PC-9 (cell line): ENCODE results near the gene MBTPS1. TPM values are rescaled to one million over a fixed set of nuclear protein-coding genes. Genes with fewer than 3 reads are reported as not detected.

ENCODE experiments used
- BruUV-seq: library from RNA; stranded (reverse); fragments of 400-500 nt; replicated peaks from 2 replicates; lab custom pipeline; 2021; lab: Mats Ljungman, UMichigan
- CTCF ChIA-PET: fragments of 300-600 bp; sonication (Branson Sonifier 250); formaldehyde crosslinking; loops from one replicate; lab custom pipeline; 2022; ENCODE audit warnings: antibody characterized with exemption; lab: Charles Lee
- POLR2A ChIA-PET: fragments of 300-600 bp; sonication (Branson Sonifier 250); formaldehyde crosslinking; loops from one replicate; lab custom pipeline; 2022; ENCODE audit warnings: antibody characterized with exemption; ENCODE audit not compliant: unreplicated experiment; lab: Charles Lee
- DNase-seq, 2 experiments: peaks; one replicate each; pipeline versions ENCODE4 v3.0.0 to v3.0.0-alpha.2; 2015 to 2022; ENCODE audit warnings: mixed read lengths in 1 of 2
- H2AFZ ChIP-seq: fragments of 200-600 bp; sonication (generic); 2 replicates; pipeline ENCODE4 v1.8.1; 2017; ENCODE audit warnings: antibody characterized with exemption
- H3F3A ChIP-seq: fragments of 200-600 bp; sonication (generic); 2 replicates; pipeline ENCODE4 v1.8.1; 2017; ENCODE audit warnings: antibody characterized with exemption, mild to moderate bottlenecking, low read depth; ENCODE audit not compliant: insufficient read depth
- H3K27ac ChIP-seq: fragments of 200-600 bp; sonication (generic); 2 replicates; pipeline ENCODE4 v1.6.1; 2016; ENCODE audit warnings: mixed run types
- H3K27me3 ChIP-seq: fragments of 200-600 bp; sonication (generic); 2 replicates; pipeline ENCODE4 v1.6.1; 2016; ENCODE audit warnings: low read depth, mixed run types; ENCODE audit not compliant: insufficient read depth
- H3K36me3 ChIP-seq: fragments of 200-600 bp; sonication (generic); 2 replicates; pipeline ENCODE4 v1.6.1; 2016; ENCODE audit warnings: low read depth, mixed run types
- H3K4me1 ChIP-seq: fragments of 200-600 bp; sonication (generic); replicated peaks from 2 replicates; pipeline ENCODE4 v1.6.1; 2016; ENCODE audit warnings: mixed run types; ENCODE audit not compliant: insufficient read depth
- H3K4me2 ChIP-seq: fragments of 200-600 bp; sonication (generic); 2 replicates; pipeline ENCODE4 v1.6.1; 2017; ENCODE audit warnings: mixed run types
- H3K4me3 ChIP-seq: fragments of 200-600 bp; sonication (generic); 2 replicates; pipeline ENCODE4 v1.6.1; 2016; ENCODE audit warnings: mixed run types
- H3K79me2 ChIP-seq: fragments of 200-600 bp; sonication (generic); 2 replicates; pipeline ENCODE4 v1.6.1; 2017; ENCODE audit warnings: low read depth, mixed run types
- H3K9me2 ChIP-seq: fragments of 200-600 bp; sonication (generic); 2 replicates; pipeline ENCODE4 v1.8.1; 2017; ENCODE audit warnings: mild to moderate bottlenecking; ENCODE audit not compliant: insufficient read depth
- H3K9me3 ChIP-seq: fragments of 200-600 bp; sonication (generic); 2 replicates; pipeline ENCODE4 v1.8.1; 2016; ENCODE audit warnings: low read depth; ENCODE audit not compliant: insufficient read depth
- H4K20me1 ChIP-seq: fragments of 200-600 bp; sonication (generic); 2 replicates; pipeline ENCODE4 v1.8.1; 2017; ENCODE audit not compliant: insufficient read depth
- EZH2 ChIP-seq: fragments of 200-600 bp; sonication (generic); IDR thresholded peaks from 2 replicates; pipeline ENCODE4 v1.8.0; 2017; ENCODE audit warnings: antibody characterized with exemption, low read depth
- intact Hi-C: fragments of 100-400 bp; cut with micrococcal nuclease; formaldehyde crosslinking; loops from one replicate; pipeline ENCODE4 v1.10.0; 2022; ENCODE audit not compliant: unreplicated experiment
- total RNA-seq: library from RNA; stranded (reverse); gene quantifications from 2 replicates; pipeline ENCODE4 v1.2.3, GENCODE V29; 2021
- TF ChIP-seq, protein P1 (sequence below): fragments of 200-600 bp; sonication (generic); conservative IDR thresholded peaks from 2 replicates; pipeline ENCODE4 v1.6.1; 2017; ENCODE audit warnings: mixed run types, antibody characterized with exemption, mild to moderate bottlenecking, moderate library complexity

The MBTPS1 gene
- total RNA-seq, 1 experiment from 2014 or later = 96.0 TPM

- no peak for TF ChIP-seq EZH2
- TF ChIP-seq, protein P1, sequence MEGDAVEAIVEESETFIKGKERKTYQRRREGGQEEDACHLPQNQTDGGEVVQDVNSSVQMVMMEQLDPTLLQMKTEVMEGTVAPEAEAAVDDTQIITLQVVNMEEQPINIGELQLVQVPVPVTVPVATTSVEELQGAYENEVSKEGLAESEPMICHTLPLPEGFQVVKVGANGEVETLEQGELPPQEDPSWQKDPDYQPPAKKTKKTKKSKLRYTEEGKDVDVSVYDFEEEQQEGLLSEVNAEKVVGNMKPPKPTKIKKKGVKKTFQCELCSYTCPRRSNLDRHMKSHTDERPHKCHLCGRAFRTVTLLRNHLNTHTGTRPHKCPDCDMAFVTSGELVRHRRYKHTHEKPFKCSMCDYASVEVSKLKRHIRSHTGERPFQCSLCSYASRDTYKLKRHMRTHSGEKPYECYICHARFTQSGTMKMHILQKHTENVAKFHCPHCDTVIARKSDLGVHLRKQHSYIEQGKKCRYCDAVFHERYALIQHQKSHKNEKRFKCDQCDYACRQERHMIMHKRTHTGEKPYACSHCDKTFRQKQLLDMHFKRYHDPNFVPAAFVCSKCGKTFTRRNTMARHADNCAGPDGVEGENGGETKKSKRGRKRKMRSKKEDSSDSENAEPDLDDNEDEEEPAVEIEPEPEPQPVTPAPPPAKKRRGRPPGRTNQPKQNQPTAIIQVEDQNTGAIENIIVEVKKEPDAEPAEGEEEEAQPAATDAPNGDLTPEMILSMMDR = no peak
- ChIA-PET POLR2A (no interaction called here), CTCF (interaction anchor here (0.5 kb wide), 1 partner anchor 108 kb away, joined by 3 read pairs; no protein-coding TSS in a partner anchor)
- Histone ChIP-seq H3K4me3 (no peak overlapping the region), H3K4me2 (no peak overlapping the region), H3K9me2 (no peaks in the 10 kb centered on the region), H3F3A (peaks cover 21% of the 10 kb centered on the region; the same call in 1 of the 2 replicates), H3K79me2 (no peaks in the 10 kb centered on the region), H3K4me1 (no peaks in the 10 kb centered on the region), H3K27ac (no peak overlapping the region), H4K20me1 (no peaks in the 10 kb centered on the region), H2AFZ (no peak overlapping the region), H3K36me3 (peaks cover 18% of the 10 kb centered on the region), H3K27me3 (no peaks in the 10 kb centered on the region), H3K9me3 (no peaks in the 10 kb centered on the region)
- BruUV-seq = no TSS peak
- DNase-seq = no peak
- intact Hi-C loops = no loop called here
These were observed 52.8 kb downstream of the MBTPS1 start for GRCh38 chr16:84063980-84064379.

DNA sequence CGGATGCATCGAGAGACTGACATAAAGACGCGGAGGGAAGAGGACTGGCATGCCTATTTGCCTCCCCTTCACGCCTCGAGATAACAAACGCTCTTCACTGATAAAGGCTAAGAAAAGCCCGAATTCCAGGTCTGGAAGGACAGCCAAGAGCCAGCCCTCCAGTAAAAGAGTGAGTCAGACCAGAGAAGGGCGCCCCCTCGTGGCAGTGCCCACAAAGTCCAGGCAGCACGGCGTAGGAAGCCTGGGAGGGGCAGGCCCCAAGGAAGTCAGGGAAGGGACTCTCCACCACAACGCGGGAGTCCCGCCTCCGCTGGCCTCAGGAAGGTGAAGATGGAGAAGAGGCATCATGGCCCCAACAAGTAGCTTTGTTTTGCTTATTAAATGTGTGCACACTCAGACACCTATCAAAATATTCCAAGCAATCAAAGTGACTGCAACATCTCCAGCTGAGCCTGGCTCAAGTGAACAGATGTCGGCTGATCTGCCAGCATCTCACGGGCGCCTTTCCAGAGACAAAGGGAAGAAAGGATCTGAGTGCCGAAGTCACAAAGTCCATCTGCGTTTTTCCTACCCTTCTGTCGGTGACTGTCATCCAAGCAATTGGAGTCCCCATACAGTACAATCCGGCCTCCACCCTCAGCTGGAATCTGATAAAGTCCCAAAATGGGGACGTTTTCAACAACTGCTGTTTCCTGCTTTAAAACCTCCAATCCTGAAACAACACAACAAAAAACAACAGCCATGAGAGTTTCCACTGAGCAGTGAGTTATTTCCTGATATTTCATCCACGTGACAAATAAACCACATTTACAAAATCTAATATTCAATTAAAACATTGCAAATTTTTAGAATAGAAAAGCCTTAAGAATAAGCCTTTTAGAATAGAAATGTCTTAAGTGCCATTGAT is 53.8 kb downstream of the MBTPS1 start:
- Histone ChIP-seq H4K20me1 (no peaks in the 10 kb centered on the region), H3K79me2 (no peaks in the 10 kb centered on the region), H3F3A (peaks cover 21% of the 10 kb centered on the region; the same call in 1 of the 2 replicates), H3K4me2 (no peak overlapping the region), H3K4me3 (no peak overlapping the region), H3K9me3 (no peaks in the 10 kb centered on the region), H3K4me1 (no peaks in the 10 kb centered on the region), H3K9me2 (no peaks in the 10 kb centered on the region), H2AFZ (no peak overlapping the region), H3K27me3 (no peaks in the 10 kb centered on the region), H3K27ac (no peak overlapping the region), H3K36me3 (peaks cover 18% of the 10 kb centered on the region)
- ChIA-PET CTCF (interaction anchor here (0.7 kb wide), 1 partner anchor 57 kb away, joined by 4 read pairs; no protein-coding TSS in a partner anchor), POLR2A (no interaction called here)
- no TSS peak for BruUV-seq
- DNase-seq = peak; percentile 44 to 76
- no peak for TF ChIP-seq EZH2
- TF ChIP-seq, protein P1 = peak; percentile 89
- intact Hi-C loops = loop anchor here (1.0 kb wide), 1 partner anchor 137 kb away; no protein-coding TSS in a partner anchor

GRCh38 chr16:84061236-84061819 is 55.4 kb downstream of the MBTPS1 start:
- Histone ChIP-seq H3K79me2 (no peaks in the 10 kb centered on the region), H2AFZ (no peak overlapping the region), H3K9me2 (no peaks in the 10 kb centered on the region), H3F3A (peaks cover 10% of the 10 kb centered on the region; the same call in 1 of the 2 replicates), H4K20me1 (no peaks in the 10 kb centered on the region), H3K4me1 (no peaks in the 10 kb centered on the region), H3K4me2 (no peak overlapping the region), H3K27me3 (no peaks in the 10 kb centered on the region), H3K9me3 (no peaks in the 10 kb centered on the region), H3K27ac (no peak overlapping the region), H3K36me3 (peaks cover 18% of the 10 kb centered on the region; the same call in 1 of the 2 replicates), H3K4me3 (no peak overlapping the region)
- no peak for DNase-seq
- POLR2A ChIA-PET = no interaction called here
- intact Hi-C loops = no loop called here
- TF ChIP-seq, protein P1 = no peak
- no peak for TF ChIP-seq EZH2
- CTCF ChIA-PET = no interaction called here
- BruUV-seq = no TSS peak
